GM23338 (cell line): ENCODE results near the gene PCDHB13. TPM values are rescaled to one million over a fixed set of nuclear protein-coding genes. Genes with fewer than 3 reads are reported as not detected.
"Not testable (repeated sequence)": the region's sequence is repeated elsewhere in the genome, so short reads cannot be mapped to it uniquely, and the experiment has no call there.

Experiments used
- ATAC-seq: fragments of 200-7000 bp; cut with Tn5 transposase; 3 replicates; pipeline ENCODE4 v1.9.1; 2020
- DNase-seq: peaks from one replicate; pipeline ENCODE4 v3.0.0-alpha.2; 2015; ENCODE audit warnings: low spot score
- H2AFZ ChIP-seq: fragments of 200-600 bp; sonication (generic); 2 replicates; pipeline ENCODE4 v1.8.0; 2016; ENCODE audit warnings: antibody characterized with exemption, mild to moderate bottlenecking, moderate library complexity
- H3F3A ChIP-seq: fragments of 200-600 bp; sonication (generic); replicated peaks from 2 replicates; pipeline ENCODE4 v1.8.0; 2017; ENCODE audit warnings: antibody characterized with exemption, mixed run types, low read depth
- H3K27ac ChIP-seq: fragments of 200-600 bp; sonication (generic); 2 replicates; pipeline ENCODE4 v1.6.1; 2016; ENCODE audit warnings: low read depth
- H3K27me3 ChIP-seq: fragments of 200-600 bp; sonication (generic); 2 replicates; pipeline ENCODE4 v1.8.0; 2016; ENCODE audit warnings: mild to moderate bottlenecking, mixed run types, moderate library complexity; ENCODE audit not compliant: insufficient read depth
- H3K36me3 ChIP-seq: fragments of 200-600 bp; sonication (generic); 2 replicates; pipeline ENCODE4 v1.8.0; 2016; ENCODE audit warnings: mild to moderate bottlenecking; ENCODE audit not compliant: insufficient read depth
- H3K4me1 ChIP-seq: fragments of 200-600 bp; sonication (generic); 2 replicates; pipeline ENCODE4 v1.8.0; 2016; ENCODE audit warnings: mild to moderate bottlenecking, moderate library complexity; ENCODE audit not compliant: insufficient read depth
- H3K4me2 ChIP-seq: fragments of 200-600 bp; sonication (generic); 2 replicates; pipeline ENCODE4 v1.7.1; 2017; ENCODE audit warnings: mixed run types
- H3K4me3 ChIP-seq: fragments of 200-600 bp; sonication (generic); 2 replicates; pipeline ENCODE4 v1.6.1; 2016; ENCODE audit warnings: mixed run types
- H3K79me2 ChIP-seq: fragments of 200-600 bp; sonication (generic); replicated peaks from 2 replicates; pipeline ENCODE4 v1.8.0; 2017; ENCODE audit warnings: mild to moderate bottlenecking; ENCODE audit not compliant: insufficient read depth
- H3K9me2 ChIP-seq: fragments of 200-600 bp; sonication (generic); 2 replicates; pipeline ENCODE4 v1.8.0; 2017; ENCODE audit not compliant: insufficient read depth
- H4K20me1 ChIP-seq: fragments of 200-600 bp; sonication (generic); replicated peaks from 2 replicates; pipeline ENCODE4 v1.8.0; 2017; ENCODE audit warnings: mild to moderate bottlenecking; ENCODE audit not compliant: insufficient read depth
- H3K27ac Mint-ChIP-seq: 2 replicates; pipeline ENCODE4 v1.8.0; 2020; ENCODE audit warnings: inconsistent platforms, mild to moderate bottlenecking, moderate library complexity, mixed read lengths
- H3K27me3 Mint-ChIP-seq: 3 replicates; pipeline ENCODE4 v1.8.0; 2022; ENCODE audit warnings: low read depth, mild to moderate bottlenecking, moderate library complexity, mixed read lengths, inconsistent platforms; ENCODE audit not compliant: insufficient read depth, poor library complexity
- H3K36me3 Mint-ChIP-seq: 3 replicates; pipeline ENCODE4 v1.8.0; 2021; ENCODE audit warnings: low read depth, mild to moderate bottlenecking, inconsistent platforms, moderate library complexity, mixed read lengths
- H3K4me1 Mint-ChIP-seq: 3 replicates; pipeline ENCODE4 v1.8.0; 2020; ENCODE audit warnings: mild to moderate bottlenecking, inconsistent platforms, mixed read lengths
- H3K4me3 Mint-ChIP-seq: 3 replicates; pipeline ENCODE4 v1.8.0; 2021; ENCODE audit warnings: moderate library complexity, mild to moderate bottlenecking, inconsistent platforms, mixed read lengths
- H3K9me3 Mint-ChIP-seq: 3 replicates; pipeline ENCODE4 v1.8.0; 2020; ENCODE audit warnings: moderate library complexity, mild to moderate bottlenecking, inconsistent platforms, mixed read lengths
- CTCF ChIP-seq, 2 experiments: fragments of 200-600 bp in 1 of 2; sonication (generic) in 1 of 2; conservative IDR thresholded peaks; 2 replicates each; pipeline versions ENCODE4 v1.5.1 to v1.6.1; 2016 to 2017; ENCODE audit warnings: antibody characterized with exemption in 2 of 2, low read depth in 2 of 2, mild to moderate bottlenecking in 2 of 2, moderate library complexity in 1 of 2
- NANOG ChIP-seq: IDR thresholded peaks from 2 replicates; pipeline ENCODE4 v1.6.1; 2016; ENCODE audit warnings: antibody characterized with exemption, borderline replicate concordance
- POLR2AphosphoS5 ChIP-seq: IDR thresholded peaks from 2 replicates; pipeline ENCODE4 v1.6.1; 2016; ENCODE audit warnings: antibody characterized with exemption, low read depth
- STAT1 ChIP-seq: IDR thresholded peaks from one replicate; pipeline ENCODE4 v1.6.1; 2016; ENCODE audit warnings: antibody characterized with exemption; ENCODE audit not compliant: unreplicated experiment
- ZNF331 ChIP-seq: fragments of 250-450 bp; sonication (Bioruptor Pico); IDR thresholded peaks from 2 replicates; pipeline ENCODE4 v1.5.0; 2020; ENCODE audit warnings: low read depth, mild to moderate bottlenecking, moderate library complexity
- ZNF462 ChIP-seq: fragments of 250-450 bp; sonication (Bioruptor Pico); IDR thresholded peaks from 2 replicates; pipeline ENCODE4 v1.5.0; 2020; ENCODE audit warnings: mild to moderate bottlenecking, moderate library complexity
- polyA plus RNA-seq: library from polyadenylated mRNA; unstranded; fragments of >200 nt; fragmentation: Nextera tagmentation; extraction: Ambion mirVana; gene quantifications from 2 replicates; pipeline ENCODE4 v1.2.1, GENCODE V29; 2016
- total RNA-seq: library from RNA; depleted of rRNA; stranded (reverse); fragments of >200 nt; shearing (Covaris generic); gene quantifications from 2 replicates; pipeline ENCODE4 v1.2.3, GENCODE V29; 2014
- TF ChIP-seq, protein P1 (sequence below): IDR thresholded peaks from 2 replicates; pipeline ENCODE4 v1.6.1; 2016; ENCODE audit warnings: antibody characterized with exemption

PCDHB13 gene
- total and polyA plus RNA-seq, 2 experiments from 2014 or later: 1.1 to 3.5 TPM

DNA sequence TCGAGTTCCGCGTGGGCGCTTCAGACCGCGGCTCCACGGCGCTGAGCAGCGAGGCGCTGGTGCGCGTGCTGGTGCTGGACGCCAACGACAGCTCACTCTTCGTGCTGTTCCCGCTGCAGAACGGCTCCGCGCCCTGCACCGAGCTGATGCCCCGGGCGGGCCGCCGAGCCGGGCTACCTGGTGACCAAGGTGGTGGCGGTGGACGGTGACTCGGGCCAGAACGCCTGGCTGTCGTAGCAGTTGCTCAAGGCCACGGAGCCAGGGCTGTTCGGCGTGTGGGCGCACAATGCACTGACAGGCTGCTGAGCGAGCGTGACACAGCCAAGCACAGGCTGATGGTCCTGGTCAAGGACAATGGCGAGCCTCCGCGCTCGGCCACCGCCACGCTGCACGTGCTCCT lies 27.8 kb downstream of the PCDHB13 start (continued):
- no peak for TF ChIP-seq CTCF (conservative IDR thresholded peaks at IDR 0.05; ENCODE audit: low read depth in 2 of 2)

DNA sequence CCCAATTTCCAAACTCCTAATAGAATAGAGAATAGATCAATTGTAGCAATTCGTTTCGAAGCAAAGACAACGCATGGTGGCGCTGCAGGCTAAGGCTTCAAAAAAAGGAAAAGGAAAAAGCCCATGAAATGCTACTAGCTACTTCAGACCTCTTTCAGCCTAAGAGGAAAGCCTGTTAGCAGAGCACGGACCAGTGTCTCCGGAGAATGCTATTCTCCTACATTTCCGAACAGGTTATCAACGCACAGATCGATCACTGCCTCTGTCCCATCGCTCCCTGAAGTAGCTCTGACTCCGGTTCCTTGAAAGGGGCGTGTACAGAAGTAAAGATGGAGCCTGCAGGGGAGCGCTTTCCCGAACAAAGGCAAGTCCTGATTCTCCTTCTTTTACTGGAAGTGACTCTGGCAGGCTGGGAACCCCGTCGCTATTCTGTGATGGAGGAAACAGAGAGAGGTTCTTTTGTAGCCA lies 31.6 kb downstream of the PCDHB13 start, which contains the start of gene PCDHB15:
PCDHB15 (plus strand) TSS at position 146 of the 468 bp plus-strand sequence; CDS start at position 330, 184 bp downstream.
- peak within 1 kb of the TSS; percentile 67 for H3K4me2 ChIP-seq
- no peak for TF ChIP-seq ZNF331
- peak; percentile 84 to 97 for TF ChIP-seq CTCF (conservative IDR thresholded peaks at IDR 0.05; ENCODE audit: low read depth in 2 of 2)
- no peak for TF ChIP-seq STAT1
- TF ChIP-seq ZNF462 (CRISPR knock-in tag): no peak
- TF ChIP-seq, protein P1, sequence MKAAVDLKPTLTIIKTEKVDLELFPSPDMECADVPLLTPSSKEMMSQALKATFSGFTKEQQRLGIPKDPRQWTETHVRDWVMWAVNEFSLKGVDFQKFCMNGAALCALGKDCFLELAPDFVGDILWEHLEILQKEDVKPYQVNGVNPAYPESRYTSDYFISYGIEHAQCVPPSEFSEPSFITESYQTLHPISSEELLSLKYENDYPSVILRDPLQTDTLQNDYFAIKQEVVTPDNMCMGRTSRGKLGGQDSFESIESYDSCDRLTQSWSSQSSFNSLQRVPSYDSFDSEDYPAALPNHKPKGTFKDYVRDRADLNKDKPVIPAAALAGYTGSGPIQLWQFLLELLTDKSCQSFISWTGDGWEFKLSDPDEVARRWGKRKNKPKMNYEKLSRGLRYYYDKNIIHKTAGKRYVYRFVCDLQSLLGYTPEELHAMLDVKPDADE: no peak
- TF ChIP-seq NANOG: no peak
- TF ChIP-seq POLR2AphosphoS5: peak; percentile 18; the same call in 1 of the 2 replicates
- Mint-ChIP-seq H3K27ac (peak within 1 kb of the TSS; percentile 86), H3K36me3 (peaks cover 61% of the 10 kb centered on the region), H3K4me3 (peak within 1 kb of the TSS; percentile 70), H3K27me3 (peaks cover 9% of the 10 kb centered on the region), H3K4me1 (peaks cover 5% of the 10 kb centered on the region; the same call in 2 of the 3 replicates), H3K9me3 (peaks cover 75% of the 10 kb centered on the region)
- H3K4me1 ChIP-seq: peaks cover 5% of the 10 kb centered on the region; the same call in 1 of the 2 replicates
- peak within 1 kb of the TSS; percentile 18; the same call in 1 of the 2 replicates for H3K27ac ChIP-seq
- no peaks in the 10 kb centered on the region for H3K27me3 ChIP-seq
- peaks cover 4% of the 10 kb centered on the region; the same call in 1 of the 2 replicates for H3K9me2 ChIP-seq
- peak within 1 kb of the TSS; percentile 76 for H2AFZ ChIP-seq
- ATAC-seq: peak; percentile 82
- DNase-seq: peak; percentile 92
- no peaks in the 10 kb centered on the region for H3K36me3 ChIP-seq
- no peaks in the 10 kb centered on the region for H3K79me2 ChIP-seq
- H4K20me1 ChIP-seq: no peaks in the 10 kb centered on the region
- H3F3A ChIP-seq: no peaks in the 10 kb centered on the region
- H3K4me3 ChIP-seq: peak within 1 kb of the TSS; percentile 50

DNA sequence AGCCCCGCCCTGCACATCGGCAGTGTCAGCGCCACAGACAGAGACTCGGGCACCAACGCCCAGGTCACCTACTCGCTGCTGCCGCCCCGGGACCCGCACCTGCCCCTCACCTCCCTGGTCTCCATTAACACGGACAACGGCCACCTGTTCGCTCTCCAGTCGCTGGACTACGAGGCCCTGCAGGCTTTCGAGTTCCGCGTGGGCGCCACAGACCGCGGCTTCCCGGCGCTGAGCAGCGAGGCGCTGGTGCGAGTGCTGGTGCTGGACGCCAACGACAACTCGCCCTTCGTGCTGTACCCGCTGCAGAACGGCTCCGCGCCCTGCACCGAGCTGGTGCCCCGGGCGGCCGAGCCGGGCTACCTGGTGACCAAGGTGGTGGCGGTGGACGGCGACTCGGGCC lies 33.3 kb downstream of the PCDHB13 start:
- H3K36me3 ChIP-seq, H3K4me3 ChIP-seq, H4K20me1 ChIP-seq, H3K27me3 Mint-ChIP-seq, H3K27ac Mint-ChIP-seq, H3K9me2 ChIP-seq, H3K27ac ChIP-seq, H3K4me2 ChIP-seq, ATAC-seq, H3K79me2 ChIP-seq, DNase-seq, H3K27me3 ChIP-seq, H3K4me3 Mint-ChIP-seq, H2AFZ ChIP-seq, H3K4me1 Mint-ChIP-seq, H3F3A ChIP-seq: not testable (repeated sequence)
- peaks cover 18% of the 10 kb centered on the region for H3K4me1 ChIP-seq
- peaks cover 76% of the 10 kb centered on the region for H3K9me3 Mint-ChIP-seq
- H3K36me3 Mint-ChIP-seq: peaks cover 55% of the 10 kb centered on the region
